H9 (cell line): ENCODE data around the gene JUNB. TPM values are rescaled to one million over a fixed set of nuclear protein-coding genes. Genes with fewer than 3 reads are reported as not detected.

Experiments used
- DNase-seq: peaks from one replicate; pipeline ENCODE4 v3.0.0-alpha.2; 2017
- H2AFZ ChIP-seq: one replicate; pipeline ENCODE4 v1.6.1; 2013; ENCODE audit warnings: mild to moderate bottlenecking, low read length, control low read depth, moderate library complexity
- H2AK5ac ChIP-seq: 2 replicates; pipeline ENCODE4 v1.6.1; 2013; ENCODE audit warnings: low read length, control low read depth, mixed read lengths; ENCODE audit not compliant: insufficient read length
- H2BK120ac ChIP-seq: one replicate; pipeline ENCODE4 v1.6.1; 2013; ENCODE audit warnings: low read depth, mild to moderate bottlenecking, low read length, control low read depth, inconsistent platforms; ENCODE audit not compliant: poor library complexity, severe bottlenecking
- H2BK12ac ChIP-seq: 2 replicates; pipeline ENCODE4 v1.6.1; 2013; ENCODE audit warnings: low read length, control low read depth, mixed read lengths, low read depth; ENCODE audit not compliant: insufficient read length
- H2BK15ac ChIP-seq: 2 replicates; pipeline ENCODE4 v1.6.1; 2013; ENCODE audit warnings: low read depth, low read length, control low read depth
- H2BK20ac ChIP-seq: one replicate; pipeline ENCODE4 v1.6.1; 2013; ENCODE audit warnings: low read depth, mild to moderate bottlenecking, low read length, control low read depth, inconsistent platforms; ENCODE audit not compliant: poor library complexity, severe bottlenecking
- H2BK5ac ChIP-seq: 2 replicates; pipeline ENCODE4 v1.6.1; 2013; ENCODE audit warnings: low read length, control low read depth, mixed read lengths; ENCODE audit not compliant: insufficient read length
- H3K14ac ChIP-seq: 2 replicates; pipeline ENCODE4 v1.6.1; 2013; ENCODE audit warnings: low read length, control low read depth; ENCODE audit not compliant: insufficient read depth
- H3K18ac ChIP-seq: 2 replicates; pipeline ENCODE4 v1.6.1; 2013; ENCODE audit warnings: low read depth, mild to moderate bottlenecking, mixed read lengths, low read length, control low read depth; ENCODE audit not compliant: insufficient read length
- H3K23ac ChIP-seq: 2 replicates; pipeline ENCODE4 v1.6.1; 2013; ENCODE audit warnings: low read length, control low read depth, mixed read lengths, low read depth; ENCODE audit not compliant: insufficient read length
- H3K23me2 ChIP-seq: 2 replicates; pipeline ENCODE4 v1.6.1; 2013; ENCODE audit warnings: low read depth, mild to moderate bottlenecking, mixed read lengths, low read length, control low read depth; ENCODE audit not compliant: insufficient read length, poor library complexity, severe bottlenecking
- H3K27ac ChIP-seq: 2 replicates; pipeline ENCODE4 v1.5.1; 2013; ENCODE audit warnings: low read length, control low read depth, mixed read lengths, low read depth; ENCODE audit not compliant: insufficient read length
- H3K27me3 ChIP-seq: 2 replicates; pipeline ENCODE4 v1.6.1; 2013; ENCODE audit warnings: low read length, control low read depth, inconsistent platforms; ENCODE audit not compliant: insufficient read depth
- H3K4ac ChIP-seq: 2 replicates; pipeline ENCODE4 v1.6.1; 2013; ENCODE audit warnings: low read depth, mild to moderate bottlenecking, control low read depth, inconsistent platforms, low read length, moderate library complexity
- H3K4me1 ChIP-seq: 2 replicates; pipeline ENCODE4 v1.6.1; 2013; ENCODE audit warnings: low read length, control low read depth, inconsistent platforms; ENCODE audit not compliant: insufficient read depth
- H3K4me2 ChIP-seq: 2 replicates; pipeline ENCODE4 v1.6.1; 2013; ENCODE audit warnings: low read length, control low read depth, mixed read lengths; ENCODE audit not compliant: insufficient read length, insufficient read depth
- H3K56ac ChIP-seq: 2 replicates; pipeline ENCODE4 v1.6.1; 2013; ENCODE audit warnings: low read depth, mild to moderate bottlenecking, mixed read lengths, low read length, control low read depth; ENCODE audit not compliant: insufficient read length
- H3K79me1 ChIP-seq: 2 replicates; pipeline ENCODE4 v1.6.1; 2013; ENCODE audit warnings: low read depth, mild to moderate bottlenecking, moderate library complexity, low read length, control low read depth, inconsistent platforms; ENCODE audit not compliant: insufficient read depth, poor library complexity, severe bottlenecking
- H3K79me2 ChIP-seq: 2 replicates; pipeline ENCODE4 v1.6.1; 2013; ENCODE audit warnings: low read length, control low read depth, inconsistent platforms; ENCODE audit not compliant: insufficient read depth
- H3K9ac ChIP-seq: 2 replicates; pipeline ENCODE4 v1.6.1; 2013; ENCODE audit warnings: low read length, control low read depth, mixed read lengths; ENCODE audit not compliant: insufficient read length; ENCODE audit errors: extremely low read depth
- H3K9me3 ChIP-seq: one replicate; pipeline ENCODE4 v1.6.1; 2013; ENCODE audit warnings: low read depth, low read length, inconsistent platforms; ENCODE audit not compliant: control insufficient read depth
- H3T11ph ChIP-seq: one replicate; pipeline ENCODE4 v1.6.1; 2013; ENCODE audit warnings: mild to moderate bottlenecking, low read length, control low read depth, inconsistent platforms
- H4K20me1 ChIP-seq: one replicate; pipeline ENCODE4 v1.6.1; 2013; ENCODE audit not compliant: control insufficient read depth, insufficient read length, insufficient read depth
- H4K5ac ChIP-seq: 2 replicates; pipeline ENCODE4 v1.6.1; 2013; ENCODE audit warnings: low read depth, mild to moderate bottlenecking, mixed read lengths, low read length, control low read depth; ENCODE audit not compliant: insufficient read length
- H4K8ac ChIP-seq: replicated peaks from 2 replicates; pipeline ENCODE4 v1.6.1; 2013; ENCODE audit warnings: low read length, control low read depth, mixed read lengths, low read depth; ENCODE audit not compliant: insufficient read length
- H4K91ac ChIP-seq: 2 replicates; pipeline ENCODE4 v1.6.1; 2013; ENCODE audit warnings: low read depth, mild to moderate bottlenecking, moderate library complexity, mixed read lengths, low read length, control low read depth; ENCODE audit not compliant: insufficient read length
- H3K27ac Mint-ChIP-seq, 3 experiments: 2 replicates in 2 of 3; 3 replicates in 1 of 3; pipeline ENCODE4 v1.8.0; 2020 to 2021; ENCODE audit warnings: mixed read lengths in 3 of 3, mild to moderate bottlenecking in 1 of 3, moderate library complexity in 1 of 3
- H3K27me3 Mint-ChIP-seq: 2 replicates; pipeline ENCODE4 v1.8.0; 2021; ENCODE audit warnings: low read depth, mild to moderate bottlenecking, moderate library complexity, mixed read lengths
- H3K36me3 Mint-ChIP-seq, 3 experiments: 2 replicates in 2 of 3; 3 replicates in 1 of 3; pipeline ENCODE4 v1.8.0; 2020 to 2021; ENCODE audit warnings: low read depth in 3 of 3, mixed read lengths in 3 of 3; ENCODE audit not compliant: insufficient read depth in 1 of 3
- H3K4me1 Mint-ChIP-seq, 2 experiments: 2 replicates each; pipeline ENCODE4 v1.8.0; 2020; ENCODE audit warnings: mixed read lengths in 2 of 2
- H3K4me3 Mint-ChIP-seq, 2 experiments: 2 replicates in 1 of 2; 3 replicates in 1 of 2; pipeline ENCODE4 v1.8.0; 2020 to 2021; ENCODE audit warnings: mild to moderate bottlenecking in 2 of 2, mixed read lengths in 2 of 2, moderate library complexity in 1 of 2
- H3K9me3 Mint-ChIP-seq, 2 experiments: 2 replicates in 1 of 2; 3 replicates in 1 of 2; pipeline ENCODE4 v1.8.0; 2020; ENCODE audit warnings: mild to moderate bottlenecking in 2 of 2, mixed read lengths in 2 of 2, moderate library complexity in 1 of 2
- CTCF ChIP-seq: fragments of 200-600 bp; sonication (generic); conservative IDR thresholded peaks from 3 replicates; pipeline ENCODE4 v1.8.0; 2021; ENCODE audit warnings: antibody characterized with exemption, mild to moderate bottlenecking
- WGBS: extraction: QIAGEN DNeasy Blood & Tissue Kit; methylation state at CpG from one replicate; pipeline ENCODE4 v1.1.7; 2013; ENCODE audit warnings: missing lambda C conversion rate, low lambda C conversion rate, mixed read lengths; ENCODE audit not compliant: insufficient read length; ENCODE audit errors: extremely low coverage; 5-methylcytosine and 5-hydroxymethylcytosine counted together
- total RNA-seq: library from RNA; stranded (reverse); gene quantifications from 2 replicates; pipeline ENCODE4 v1.2.1, GENCODE V29; 2021

JUNB gene
- total RNA-seq, 1 experiment from 2014 or later, result 15.9 TPM

GRCh38 chr19:12825254-12826131, 34.2 kb downstream of the JUNB start:
- no peak overlapping the region for H4K8ac ChIP-seq
- H3K14ac ChIP-seq, result no peak overlapping the region
- no peaks in the 10 kb centered on the region for H4K20me1 ChIP-seq
- peaks cover 0 to 2% (median 0%) of the 10 kb centered on the region in 3 experiments; a peak in 3 of 7 replicates for H3K36me3 Mint-ChIP-seq
- H3K9ac ChIP-seq, result no peak overlapping the region
- no peaks in the 10 kb centered on the region for H3K9me3 Mint-ChIP-seq
- peaks cover 16 to 26% of the 10 kb centered on the region in 2 experiments for H3K4me1 Mint-ChIP-seq
- no peak overlapping the region for H3K27ac ChIP-seq
- H3K4me3 Mint-ChIP-seq, result peak overlapping the region; percentile 63 to 85
- H3K27me3 ChIP-seq, result no peaks in the 10 kb centered on the region
- H3K23me2 ChIP-seq, result peaks cover 10% of the 10 kb centered on the region
- H3K27ac Mint-ChIP-seq, result peak overlapping the region; percentile 63 to 91 (median 90); a peak in 5 of 7 replicates
- peaks cover 2% of the 10 kb centered on the region; the same call in 1 of the 2 replicates for H3K4me1 ChIP-seq
- H3K4ac ChIP-seq, result no peak overlapping the region
- no peak overlapping the region for H2BK20ac ChIP-seq
- no peaks in the 10 kb centered on the region for H3K79me1 ChIP-seq
- H3T11ph ChIP-seq, result no peak overlapping the region
- peak overlapping the region; percentile 54 for H3K18ac ChIP-seq
- no CpG with 5 or more reads among the region's 46 CpGs for whole genome bisulfite sequencing
- H2BK5ac ChIP-seq, result no peak overlapping the region
- H2BK15ac ChIP-seq, result no peak overlapping the region
- H2BK12ac ChIP-seq, result no peak overlapping the region
- TF ChIP-seq CTCF, result peak; percentile 96
- H2AFZ ChIP-seq, result no peak overlapping the region
- H3K9me3 ChIP-seq, result no peaks in the 10 kb centered on the region
- H3K27me3 Mint-ChIP-seq, result peaks cover 8% of the 10 kb centered on the region
- no peak overlapping the region for H3K23ac ChIP-seq
- no peak overlapping the region for H4K91ac ChIP-seq
- peak overlapping the region; percentile 39 for H3K4me2 ChIP-seq
- peak; percentile 93 for DNase-seq
- no peak overlapping the region for H4K5ac ChIP-seq
- no peak overlapping the region for H2BK120ac ChIP-seq
- H3K56ac ChIP-seq, result no peak overlapping the region
- no peak overlapping the region for H2AK5ac ChIP-seq
- H3K79me2 ChIP-seq, result no peaks in the 10 kb centered on the region
